Transverse colon (tissue), 4 donors: Measurements from ENCODE around the gene NMBR. TPM values are rescaled to one million over a fixed set of nuclear protein-coding genes. Genes with fewer than 3 reads are reported as not detected.

ENCODE experiments used
- DNase-seq: peaks from one replicate; pipeline ENCODE4 v3.0.0-alpha.2; 2019
- H3K27ac ChIP-seq, 4 donors: fragments of 200-600 bp; sonication (generic); 2 replicates each; pipeline ENCODE4 v1.5.1; 2016 to 2018; ENCODE audit warnings: inconsistent platforms in 4 of 4
- H3K27me3 ChIP-seq: fragments of 200-600 bp; sonication (generic); 2 replicates; pipeline ENCODE4 v1.5.1; 2017; ENCODE audit warnings: inconsistent platforms
- H3K36me3 ChIP-seq, 4 donors: fragments of 200-600 bp; sonication (generic); 2 replicates each; pipeline ENCODE4 v1.5.1; 2017 to 2019; ENCODE audit warnings: inconsistent platforms in 4 of 4
- H3K4me1 ChIP-seq, 4 donors: fragments of 200-600 bp; sonication (generic); 2 replicates each; pipeline ENCODE4 v1.5.1; 2017 to 2020; ENCODE audit warnings: inconsistent platforms in 4 of 4
- H3K4me3 ChIP-seq, 4 donors: fragments of 200-600 bp; sonication (generic); 1 replicate in 1 of 4; 2 replicates in 3 of 4; pipeline versions ENCODE4 v1.5.1 to v1.6.1; 2017 to 2019; ENCODE audit warnings: inconsistent platforms in 4 of 4
- H3K9me3 ChIP-seq, 2 donors: fragments of 200-600 bp; sonication (generic); 2 replicates each; pipeline ENCODE4 v1.5.1; 2017 to 2019; ENCODE audit warnings: inconsistent platforms in 2 of 2
- CTCF ChIP-seq, 5 experiments: fragments of 200-600 bp in 3 of 5; fragments of 450-650 bp in 2 of 5; sonication (generic) in 3 of 5; IDR thresholded peaks; 1 replicate in 2 of 5; 2 replicates in 3 of 5; pipeline ENCODE4 v1.5.1; 2016 to 2017; ENCODE audit warnings: antibody characterized with exemption in 5 of 5, inconsistent platforms in 3 of 5, mild to moderate bottlenecking in 2 of 5, moderate library complexity in 1 of 5
- EP300 ChIP-seq: sonication (generic); formaldehyde crosslinking; IDR thresholded peaks from one replicate; pipeline ENCODE4 v1.6.1; 2017; ENCODE audit warnings: antibody characterized with exemption, low read depth
- POLR2A ChIP-seq: fragments of 450-650 bp; IDR thresholded peaks from one replicate; pipeline ENCODE4 v1.6.1; 2016; ENCODE audit warnings: antibody characterized with exemption, mild to moderate bottlenecking, moderate library complexity
- POLR2AphosphoS5 ChIP-seq, 3 donors: sonication (generic); formaldehyde crosslinking; IDR thresholded peaks; one replicate each; pipeline ENCODE4 v1.6.1; 2016; ENCODE audit warnings: antibody characterized with exemption in 3 of 3
- WGBS, 2 donors: methylation state at CpG; one replicate each; pipeline ENCODE4 v1.1.5; 2018; ENCODE audit warnings: low coverage in 1 of 2; 5-methylcytosine and 5-hydroxymethylcytosine counted together
- in situ Hi-C, 4 donors: fragments of 200-750 bp; cut with MboI; loops; one replicate each; pipeline versions ENCODE4 v1.15.0 to v1.15.1; 2017; ENCODE audit warnings: low sequenced_read_pairs in 3 of 4, low pct_ligation_motif_present in 1 of 4, low pct_unique_long_range_greater_than_20kb in 1 of 4
- intact Hi-C: fragments of 100-400 bp; cut with DNase I; formaldehyde crosslinking; loops from one replicate; pipeline ENCODE4 v1.15.1; 2023; ENCODE audit warnings: low total_unique reads
- total RNA-seq, 4 donors: library from RNA; depleted of rRNA; stranded (reverse); fragments of >200 nt; gene quantifications; one replicate each; pipeline ENCODE4 v1.1.0, GENCODE V29; 2016

The NMBR gene
- total RNA-seq, 4 donors from 2014 or later = not detected

- no peak for DNase-seq
- no peaks in the 10 kb centered on the region for H3K4me1 ChIP-seq
- 44 to 91% methylated on average over 1 to 2 of the region's 2 CpGs for WGBS, 2 donors
- H3K27me3 ChIP-seq = peaks cover 7% of the 10 kb centered on the region
- in situ Hi-C loops (no loop called here), intact Hi-C loops (no loop called here)
- TF ChIP-seq POLR2AphosphoS5 (IDR thresholded peaks at IDR 0.05) = no peak
- no peaks in the 10 kb centered on the region for H3K9me3 ChIP-seq
- no peaks in the 10 kb centered on the region for H3K36me3 ChIP-seq
- H3K27ac ChIP-seq = no peak overlapping the region
- no peak overlapping the region for H3K4me3 ChIP-seq
These were observed 8.0 kb downstream of the NMBR start for GRCh38 chr6:142138876-142139275.

- TF ChIP-seq CTCF (IDR thresholded peaks at IDR 0.05) (no peak), EP300 (no peak), POLR2AphosphoS5 (IDR thresholded peaks at IDR 0.05) (no peak), POLR2A (no peak)
- in situ Hi-C loops = no loop called here
These were observed 14.3 kb downstream of the NMBR start, which contains the start of gene GJE1 for GRCh38 chr6:142132625-142133024. GJE1 (plus strand) TSS chr6:142132925; CDS start chr6:142133159, 234 bp downstream.

GRCh38 chr6:142130814-142131213 lies 16.1 kb downstream of the NMBR start:
- no peak for TF ChIP-seq POLR2A
- TF ChIP-seq POLR2AphosphoS5 (IDR thresholded peaks at IDR 0.05) = no peak
- TF ChIP-seq CTCF (IDR thresholded peaks at IDR 0.05) = no peak
- TF ChIP-seq EP300 = no peak
- intact Hi-C loops (no loop called here), in situ Hi-C loops (no loop called here)
- no peak for DNase-seq
- H3K27me3 ChIP-seq = no peaks in the 10 kb centered on the region
- H3K4me1 ChIP-seq = no peaks in the 10 kb centered on the region
- H3K9me3 ChIP-seq = no peaks in the 10 kb centered on the region
- no peak overlapping the region for H3K27ac ChIP-seq
- H3K36me3 ChIP-seq = no peaks in the 10 kb centered on the region
- WGBS, 2 donors = 75 to 76% methylated on average over 1 of the region's 1 CpG
- H3K4me3 ChIP-seq = no peak overlapping the region

More at GRCh38 chr6:142132625-142133024, 14.3 kb downstream of the NMBR start, which contains the start of gene GJE1:
- Histone ChIP-seq H3K4me1 (no peaks in the 10 kb centered on the region), H3K9me3 (no peaks in the 10 kb centered on the region), H3K27me3 (no peaks in the 10 kb centered on the region), H3K27ac (no peak within 1 kb of the TSS), H3K36me3 (no peaks in the 10 kb centered on the region), H3K4me3 (no peak within 1 kb of the TSS)
- no peak for DNase-seq
- 17 to 61% methylated on average over 1 of the region's 1 CpG for WGBS, 2 donors
- intact Hi-C loops = no loop called here

GRCh38 chr6:142121342-142121741 lies 25.6 kb downstream of the NMBR start:
- no peak overlapping the region for H3K4me3 ChIP-seq
- intact Hi-C loops (no loop called here), in situ Hi-C loops (loop anchor here in 2 of 4 donors (25.0 kb wide), 1 partner anchor 434 kb away; no protein-coding TSS in a partner anchor)
- no peak overlapping the region for H3K27ac ChIP-seq
- H3K27me3 ChIP-seq = no peaks in the 10 kb centered on the region
- TF ChIP-seq CTCF (IDR thresholded peaks at IDR 0.05) (no peak), POLR2A (no peak), EP300 (no peak), POLR2AphosphoS5 (IDR thresholded peaks at IDR 0.05) (no peak)
- WGBS, 2 donors = 71 to 72% methylated on average over 3 of the region's 3 CpGs
- DNase-seq = no peak
- H3K4me1 ChIP-seq = no peaks in the 10 kb centered on the region
- H3K9me3 ChIP-seq = no peaks in the 10 kb centered on the region
- H3K36me3 ChIP-seq = no peaks in the 10 kb centered on the region

GRCh38 chr6:142118925-142119324 lies 28.0 kb downstream of the NMBR start:
- DNase-seq = no peak
- TF ChIP-seq EP300 = no peak
- TF ChIP-seq CTCF (IDR thresholded peaks at IDR 0.05) = no peak
- no peak for TF ChIP-seq POLR2A
- no peak for TF ChIP-seq POLR2AphosphoS5 (IDR thresholded peaks at IDR 0.05)
- no peak overlapping the region for H3K27ac ChIP-seq
- intact Hi-C loops (no loop called here), in situ Hi-C loops (loop anchor here in 2 of 4 donors (25.0 kb wide), 1 partner anchor 432 kb away; no protein-coding TSS in a partner anchor)
- WGBS, 2 donors = 83 to 90% methylated on average over 1 to 2 of the region's 2 CpGs
- H3K27me3 ChIP-seq = no peaks in the 10 kb centered on the region
- H3K4me3 ChIP-seq = no peak overlapping the region
- H3K4me1 ChIP-seq = no peaks in the 10 kb centered on the region
- no peaks in the 10 kb centered on the region for H3K9me3 ChIP-seq
- no peaks in the 10 kb centered on the region for H3K36me3 ChIP-seq
